ENCODE data around the gene MIF.

The MIF gene

DNA sequence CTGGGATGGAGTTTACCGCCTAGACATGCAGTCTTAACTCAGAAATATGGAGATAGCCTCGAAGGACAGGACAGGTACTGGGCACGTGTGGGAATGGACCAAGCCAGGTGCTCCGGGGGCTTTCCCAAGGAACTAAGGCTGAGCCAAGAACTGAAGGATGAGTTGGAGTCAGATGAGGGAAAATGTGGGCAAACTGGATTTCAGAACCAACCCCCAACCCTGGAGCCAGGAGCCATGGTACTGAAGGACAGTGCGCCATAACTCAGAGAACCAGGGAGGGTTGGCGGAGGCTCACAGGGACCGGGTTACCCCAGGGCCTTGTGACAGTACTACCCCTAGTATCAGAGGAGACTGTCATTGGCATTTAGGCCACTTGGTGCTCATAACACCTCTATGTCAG is 2.5 kb upstream of the MIF start:
- ATAC-seq = no peak

DNA sequence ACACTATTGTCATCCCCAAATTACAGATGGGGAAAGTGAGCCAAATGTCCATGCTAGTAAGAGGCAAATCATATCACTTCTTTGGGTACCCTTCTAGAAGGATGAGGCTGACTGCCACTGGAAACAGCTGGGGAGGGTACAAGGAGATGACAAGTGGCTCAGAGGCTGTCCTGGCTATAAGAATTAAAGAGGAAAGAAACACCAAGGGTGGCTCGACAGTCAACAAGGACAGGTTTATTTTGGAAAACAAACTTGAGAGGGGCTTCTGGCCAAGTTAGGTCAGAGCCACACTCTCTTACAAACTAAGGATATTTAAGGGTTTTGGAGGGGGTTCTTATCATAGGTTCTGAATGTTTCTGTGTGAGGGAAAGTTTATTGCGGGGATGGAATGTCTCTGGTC is 2.1 kb upstream of the MIF start:
- TF ChIP-seq ZFP3 (CRISPR knock-in tag; IDR thresholded peaks at IDR 0.05) (no peak), PPARA (CRISPR knock-in tag; IDR thresholded peaks at IDR 0.05; ENCODE audit: borderline replicate concordance) (no peak), ZC3H10 (CRISPR knock-in tag; IDR thresholded peaks at IDR 0.05) (no peak), ZNF8 (CRISPR knock-in tag; IDR thresholded peaks at IDR 0.05) (no peak), CSDC2 (CRISPR knock-in tag; IDR thresholded peaks at IDR 0.05) (no peak), ZNF70 (CRISPR knock-in tag; IDR thresholded peaks at IDR 0.05) (no peak), ESRRG (CRISPR knock-in tag; IDR thresholded peaks at IDR 0.05) (no peak), TCF4 (CRISPR knock-in tag; IDR thresholded peaks at IDR 0.05; ENCODE audit: borderline replicate concordance) (no peak)
- TF ChIP-seq, protein P1, sequence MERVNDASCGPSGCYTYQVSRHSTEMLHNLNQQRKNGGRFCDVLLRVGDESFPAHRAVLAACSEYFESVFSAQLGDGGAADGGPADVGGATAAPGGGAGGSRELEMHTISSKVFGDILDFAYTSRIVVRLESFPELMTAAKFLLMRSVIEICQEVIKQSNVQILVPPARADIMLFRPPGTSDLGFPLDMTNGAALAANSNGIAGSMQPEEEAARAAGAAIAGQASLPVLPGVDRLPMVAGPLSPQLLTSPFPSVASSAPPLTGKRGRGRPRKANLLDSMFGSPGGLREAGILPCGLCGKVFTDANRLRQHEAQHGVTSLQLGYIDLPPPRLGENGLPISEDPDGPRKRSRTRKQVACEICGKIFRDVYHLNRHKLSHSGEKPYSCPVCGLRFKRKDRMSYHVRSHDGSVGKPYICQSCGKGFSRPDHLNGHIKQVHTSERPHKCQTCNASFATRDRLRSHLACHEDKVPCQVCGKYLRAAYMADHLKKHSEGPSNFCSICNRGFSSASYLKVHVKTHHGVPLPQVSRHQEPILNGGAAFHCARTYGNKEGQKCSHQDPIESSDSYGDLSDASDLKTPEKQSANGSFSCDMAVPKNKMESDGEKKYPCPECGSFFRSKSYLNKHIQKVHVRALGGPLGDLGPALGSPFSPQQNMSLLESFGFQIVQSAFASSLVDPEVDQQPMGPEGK (CRISPR knock-in tag; IDR thresholded peaks at IDR 0.05; ENCODE audit: borderline replicate concordance) = no peak
- TF ChIP-seq, protein P2, sequence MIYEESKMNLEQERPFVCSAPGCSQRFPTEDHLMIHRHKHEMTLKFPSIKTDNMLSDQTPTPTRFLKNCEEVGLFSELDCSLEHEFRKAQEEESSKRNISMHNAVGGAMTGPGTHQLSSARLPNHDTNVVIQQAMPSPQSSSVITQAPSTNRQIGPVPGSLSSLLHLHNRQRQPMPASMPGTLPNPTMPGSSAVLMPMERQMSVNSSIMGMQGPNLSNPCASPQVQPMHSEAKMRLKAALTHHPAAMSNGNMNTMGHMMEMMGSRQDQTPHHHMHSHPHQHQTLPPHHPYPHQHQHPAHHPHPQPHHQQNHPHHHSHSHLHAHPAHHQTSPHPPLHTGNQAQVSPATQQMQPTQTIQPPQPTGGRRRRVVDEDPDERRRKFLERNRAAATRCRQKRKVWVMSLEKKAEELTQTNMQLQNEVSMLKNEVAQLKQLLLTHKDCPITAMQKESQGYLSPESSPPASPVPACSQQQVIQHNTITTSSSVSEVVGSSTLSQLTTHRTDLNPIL (CRISPR knock-in tag; IDR thresholded peaks at IDR 0.05; ENCODE audit: low read depth) = no peak
- ATAC-seq = no peak

More for the DNA sequence above, 2.5 kb upstream of the MIF start:
- no peak for TF ChIP-seq ZFP3 (CRISPR knock-in tag; IDR thresholded peaks at IDR 0.05)
- TF ChIP-seq RARB (CRISPR knock-in tag; IDR thresholded peaks at IDR 0.05) = no peak

DNA sequence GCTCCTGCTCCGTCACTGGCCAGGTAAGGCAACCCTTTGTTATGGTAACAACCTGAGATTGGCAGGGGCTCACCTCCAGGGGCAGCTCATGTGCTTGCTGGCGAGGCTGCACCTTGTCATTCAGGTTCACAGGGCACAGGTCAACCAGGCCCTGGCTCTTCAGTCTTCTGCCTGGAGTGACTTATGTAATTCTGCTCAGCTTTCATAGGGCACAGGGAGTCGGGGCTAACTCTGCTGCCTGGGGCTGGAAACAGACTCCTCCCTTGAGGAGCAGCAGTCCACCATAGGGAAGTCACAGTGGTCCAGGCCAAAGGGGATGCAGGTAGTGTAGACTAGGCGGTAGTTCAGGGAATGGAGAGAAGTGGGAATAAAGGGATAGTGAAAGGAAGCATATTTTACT is 1.5 kb upstream of the MIF start:
- no peak for ATAC-seq
- TF ChIP-seq GLIS3 (CRISPR knock-in tag; IDR thresholded peaks at IDR 0.05) (no peak), ZFP3 (CRISPR knock-in tag; IDR thresholded peaks at IDR 0.05) (no peak), TCF4 (CRISPR knock-in tag; IDR thresholded peaks at IDR 0.05; ENCODE audit: borderline replicate concordance) (no peak), ZFP30 (CRISPR knock-in tag; IDR thresholded peaks at IDR 0.05) (no peak), BACH2 (CRISPR knock-in tag; IDR thresholded peaks at IDR 0.05; ENCODE audit: borderline replicate concordance) (no peak), ISL1 (CRISPR knock-in tag; IDR thresholded peaks at IDR 0.05) (no peak), ARNTL (CRISPR knock-in tag; IDR thresholded peaks at IDR 0.05; ENCODE audit: borderline replicate concordance, low read depth) (no peak), TOX (CRISPR knock-in tag; IDR thresholded peaks at IDR 0.05; ENCODE audit: borderline replicate concordance) (no peak), RARB (CRISPR knock-in tag; IDR thresholded peaks at IDR 0.05) (no peak)
- TF ChIP-seq, protein P1 (CRISPR knock-in tag; IDR thresholded peaks at IDR 0.05; ENCODE audit: borderline replicate concordance) = no peak
- TF ChIP-seq, protein P2 (CRISPR knock-in tag; IDR thresholded peaks at IDR 0.05; ENCODE audit: low read depth) = no peak
- TF ChIP-seq, protein P3, sequence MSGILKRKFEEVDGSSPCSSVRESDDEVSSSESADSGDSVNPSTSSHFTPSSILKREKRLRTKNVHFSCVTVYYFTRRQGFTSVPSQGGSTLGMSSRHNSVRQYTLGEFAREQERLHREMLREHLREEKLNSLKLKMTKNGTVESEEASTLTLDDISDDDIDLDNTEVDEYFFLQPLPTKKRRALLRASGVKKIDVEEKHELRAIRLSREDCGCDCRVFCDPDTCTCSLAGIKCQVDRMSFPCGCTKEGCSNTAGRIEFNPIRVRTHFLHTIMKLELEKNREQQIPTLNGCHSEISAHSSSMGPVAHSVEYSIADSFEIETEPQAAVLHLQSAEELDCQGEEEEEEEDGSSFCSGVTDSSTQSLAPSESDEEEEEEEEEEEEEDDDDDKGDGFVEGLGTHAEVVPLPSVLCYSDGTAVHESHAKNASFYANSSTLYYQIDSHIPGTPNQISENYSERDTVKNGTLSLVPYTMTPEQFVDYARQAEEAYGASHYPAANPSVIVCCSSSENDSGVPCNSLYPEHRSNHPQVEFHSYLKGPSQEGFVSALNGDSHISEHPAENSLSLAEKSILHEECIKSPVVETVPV (CRISPR knock-in tag; IDR thresholded peaks at IDR 0.05) = no peak

DNA sequence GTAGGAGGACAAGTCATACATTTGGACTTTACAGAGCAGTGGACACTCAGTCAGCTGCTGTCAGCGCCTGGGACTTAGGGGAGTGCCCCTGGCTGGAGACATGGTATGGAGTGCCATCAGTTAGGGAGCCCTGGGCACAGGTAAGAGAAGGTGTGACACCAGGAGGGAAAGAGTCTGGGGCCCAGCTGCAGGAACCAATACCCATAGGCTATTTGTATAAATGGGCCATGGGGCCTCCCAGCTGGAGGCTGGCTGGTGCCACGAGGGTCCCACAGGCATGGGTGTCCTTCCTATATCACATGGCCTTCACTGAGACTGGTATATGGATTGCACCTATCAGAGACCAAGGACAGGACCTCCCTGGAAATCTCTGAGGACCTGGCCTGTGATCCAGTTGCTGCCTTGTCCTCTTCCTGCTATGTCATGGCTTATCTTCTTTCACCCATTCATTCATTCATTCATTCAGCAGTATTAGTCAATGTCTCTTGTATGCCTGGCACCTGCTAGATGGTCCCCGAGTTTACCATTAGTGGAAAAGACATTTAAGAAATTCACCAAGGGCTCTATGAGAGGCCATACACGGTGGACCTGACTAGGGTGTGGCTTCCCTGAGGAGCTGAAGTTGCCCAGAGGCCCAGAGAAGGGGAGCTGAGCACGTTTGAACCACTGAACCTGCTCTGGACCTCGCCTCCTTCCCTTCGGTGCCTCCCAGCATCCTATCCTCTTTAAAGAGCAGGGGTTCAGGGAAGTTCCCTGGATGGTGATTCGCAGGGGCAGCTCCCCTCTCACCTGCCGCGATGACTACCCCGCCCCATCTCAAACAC is 850 bp upstream of the MIF start:
- ATAC-seq = no peak
- TF ChIP-seq, protein P4, sequence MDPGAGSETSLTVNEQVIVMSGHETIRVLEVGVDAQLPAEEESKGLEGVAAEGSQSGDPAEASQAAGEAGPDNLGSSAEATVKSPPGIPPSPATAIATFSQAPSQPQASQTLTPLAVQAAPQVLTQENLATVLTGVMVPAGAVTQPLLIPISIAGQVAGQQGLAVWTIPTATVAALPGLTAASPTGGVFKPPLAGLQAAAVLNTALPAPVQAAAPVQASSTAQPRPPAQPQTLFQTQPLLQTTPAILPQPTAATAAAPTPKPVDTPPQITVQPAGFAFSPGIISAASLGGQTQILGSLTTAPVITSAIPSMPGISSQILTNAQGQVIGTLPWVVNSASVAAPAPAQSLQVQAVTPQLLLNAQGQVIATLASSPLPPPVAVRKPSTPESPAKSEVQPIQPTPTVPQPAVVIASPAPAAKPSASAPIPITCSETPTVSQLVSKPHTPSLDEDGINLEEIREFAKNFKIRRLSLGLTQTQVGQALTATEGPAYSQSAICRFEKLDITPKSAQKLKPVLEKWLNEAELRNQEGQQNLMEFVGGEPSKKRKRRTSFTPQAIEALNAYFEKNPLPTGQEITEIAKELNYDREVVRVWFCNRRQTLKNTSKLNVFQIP (CRISPR knock-in tag; IDR thresholded peaks at IDR 0.05; ENCODE audit: borderline replicate concordance, low read depth) = no peak
- TF ChIP-seq CSDC2 (CRISPR knock-in tag; IDR thresholded peaks at IDR 0.05) (no peak), ZNF70 (CRISPR knock-in tag; IDR thresholded peaks at IDR 0.05) (no peak), RARB (CRISPR knock-in tag; IDR thresholded peaks at IDR 0.05) (no peak), ZC3H10 (CRISPR knock-in tag; IDR thresholded peaks at IDR 0.05) (no peak), ESRRG (CRISPR knock-in tag; IDR thresholded peaks at IDR 0.05) (no peak)
- TF ChIP-seq, protein P3 (CRISPR knock-in tag; IDR thresholded peaks at IDR 0.05) = no peak
- TF ChIP-seq, protein P5, sequence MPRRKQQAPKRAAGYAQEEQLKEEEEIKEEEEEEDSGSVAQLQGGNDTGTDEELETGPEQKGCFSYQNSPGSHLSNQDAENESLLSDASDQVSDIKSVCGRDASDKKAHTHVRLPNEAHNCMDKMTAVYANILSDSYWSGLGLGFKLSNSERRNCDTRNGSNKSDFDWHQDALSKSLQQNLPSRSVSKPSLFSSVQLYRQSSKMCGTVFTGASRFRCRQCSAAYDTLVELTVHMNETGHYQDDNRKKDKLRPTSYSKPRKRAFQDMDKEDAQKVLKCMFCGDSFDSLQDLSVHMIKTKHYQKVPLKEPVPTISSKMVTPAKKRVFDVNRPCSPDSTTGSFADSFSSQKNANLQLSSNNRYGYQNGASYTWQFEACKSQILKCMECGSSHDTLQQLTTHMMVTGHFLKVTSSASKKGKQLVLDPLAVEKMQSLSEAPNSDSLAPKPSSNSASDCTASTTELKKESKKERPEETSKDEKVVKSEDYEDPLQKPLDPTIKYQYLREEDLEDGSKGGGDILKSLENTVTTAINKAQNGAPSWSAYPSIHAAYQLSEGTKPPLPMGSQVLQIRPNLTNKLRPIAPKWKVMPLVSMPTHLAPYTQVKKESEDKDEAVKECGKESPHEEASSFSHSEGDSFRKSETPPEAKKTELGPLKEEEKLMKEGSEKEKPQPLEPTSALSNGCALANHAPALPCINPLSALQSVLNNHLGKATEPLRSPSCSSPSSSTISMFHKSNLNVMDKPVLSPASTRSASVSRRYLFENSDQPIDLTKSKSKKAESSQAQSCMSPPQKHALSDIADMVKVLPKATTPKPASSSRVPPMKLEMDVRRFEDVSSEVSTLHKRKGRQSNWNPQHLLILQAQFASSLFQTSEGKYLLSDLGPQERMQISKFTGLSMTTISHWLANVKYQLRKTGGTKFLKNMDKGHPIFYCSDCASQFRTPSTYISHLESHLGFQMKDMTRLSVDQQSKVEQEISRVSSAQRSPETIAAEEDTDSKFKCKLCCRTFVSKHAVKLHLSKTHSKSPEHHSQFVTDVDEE (CRISPR knock-in tag; IDR thresholded peaks at IDR 0.05) = no peak

Data from SK-N-SH treated with all-trans-retinoic acid at 6 μM for 48 hours (cell line).